22Rv1 (cell line): ENCODE data around the gene ZNF584.

Source experiments
- ZFX ChIP-seq: fragments of 450-650 bp; IDR thresholded peaks from 2 replicates; pipeline ENCODE4 v1.6.1; 2017; ENCODE audit warnings: antibody characterized with exemption, borderline replicate concordance
- TF ChIP-seq, protein P1 (sequence below): fragments of 450-650 bp; IDR thresholded peaks from 2 replicates; pipeline ENCODE4 v1.5.1; 2017; ENCODE audit warnings: mild to moderate bottlenecking

GRCh38 chr19:58439576-58440554 is 31.4 kb downstream of the ZNF584 start, which contains the start of gene ZNF132:
- TF ChIP-seq, protein P1, sequence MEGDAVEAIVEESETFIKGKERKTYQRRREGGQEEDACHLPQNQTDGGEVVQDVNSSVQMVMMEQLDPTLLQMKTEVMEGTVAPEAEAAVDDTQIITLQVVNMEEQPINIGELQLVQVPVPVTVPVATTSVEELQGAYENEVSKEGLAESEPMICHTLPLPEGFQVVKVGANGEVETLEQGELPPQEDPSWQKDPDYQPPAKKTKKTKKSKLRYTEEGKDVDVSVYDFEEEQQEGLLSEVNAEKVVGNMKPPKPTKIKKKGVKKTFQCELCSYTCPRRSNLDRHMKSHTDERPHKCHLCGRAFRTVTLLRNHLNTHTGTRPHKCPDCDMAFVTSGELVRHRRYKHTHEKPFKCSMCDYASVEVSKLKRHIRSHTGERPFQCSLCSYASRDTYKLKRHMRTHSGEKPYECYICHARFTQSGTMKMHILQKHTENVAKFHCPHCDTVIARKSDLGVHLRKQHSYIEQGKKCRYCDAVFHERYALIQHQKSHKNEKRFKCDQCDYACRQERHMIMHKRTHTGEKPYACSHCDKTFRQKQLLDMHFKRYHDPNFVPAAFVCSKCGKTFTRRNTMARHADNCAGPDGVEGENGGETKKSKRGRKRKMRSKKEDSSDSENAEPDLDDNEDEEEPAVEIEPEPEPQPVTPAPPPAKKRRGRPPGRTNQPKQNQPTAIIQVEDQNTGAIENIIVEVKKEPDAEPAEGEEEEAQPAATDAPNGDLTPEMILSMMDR = no peak
- no peak for TF ChIP-seq ZFX
